Central memory CD8-positive, alpha-beta T cell (primary cell): ENCODE data around the gene DNAJC9.

Source experiments
- ATAC-seq: fragments of 150-1000 bp; cut with Tn5 transposase; replicated peaks from 2 replicates; pipeline ENCODE4 v1.10.0; 2022; ENCODE audit warnings: mild to moderate bottlenecking, moderate FRiP score, moderate number of reproducible peaks; ENCODE audit not compliant: poor library complexity, severe bottlenecking; ENCODE audit errors: extremely low read depth
- DNase-seq, 2 donors: peaks; one replicate each; pipeline ENCODE4 v3.0.0; 2021; ENCODE audit warnings: low spot score in 2 of 2
- H3K27ac Mint-ChIP-seq: one replicate; pipeline ENCODE4 v1.8.0; 2022; ENCODE audit warnings: low read depth, mild to moderate bottlenecking, moderate library complexity, mixed read lengths
- H3K27me3 Mint-ChIP-seq: one replicate; pipeline ENCODE4 v1.8.0; 2022; ENCODE audit warnings: mixed read lengths
- H3K36me3 Mint-ChIP-seq: one replicate; pipeline ENCODE4 v1.8.0; 2022; ENCODE audit warnings: mild to moderate bottlenecking, moderate library complexity, mixed read lengths; ENCODE audit not compliant: insufficient read depth
- H3K4me1 Mint-ChIP-seq: one replicate; pipeline ENCODE4 v1.8.0; 2022; ENCODE audit warnings: mixed read lengths
- H3K4me3 Mint-ChIP-seq: one replicate; pipeline ENCODE4 v1.8.0; 2022; ENCODE audit warnings: mild to moderate bottlenecking, moderate library complexity, mixed read lengths
- H3K9me3 Mint-ChIP-seq: one replicate; pipeline ENCODE4 v1.8.0; 2022; ENCODE audit warnings: mixed read lengths

The DNAJC9 gene

DNA sequence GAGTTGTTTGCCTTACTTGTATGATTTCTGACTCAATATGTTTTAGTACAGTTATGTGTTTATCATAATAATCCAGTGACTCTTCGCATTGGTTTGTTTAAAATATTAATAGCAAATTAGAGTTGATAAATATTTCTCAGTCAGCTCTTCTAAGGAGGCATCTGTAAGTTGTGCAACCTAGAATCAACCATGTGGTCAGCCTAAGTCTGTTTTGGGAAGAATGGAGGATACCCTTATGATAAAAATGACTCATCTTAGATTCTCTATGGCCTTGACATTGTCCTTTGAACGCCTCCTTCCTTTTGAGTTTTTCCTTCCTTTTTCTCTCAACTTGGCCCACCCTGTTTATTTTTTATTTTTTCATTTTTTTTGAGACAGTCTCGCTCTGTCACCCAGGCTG, 18.8 kb downstream of the DNAJC9 start:
- Mint-ChIP-seq H3K36me3 (peaks cover 5% of the 10 kb centered on the region), H3K9me3 (no peaks in the 10 kb centered on the region), H3K4me3 (no peak overlapping the region), H3K27ac (no peak overlapping the region), H3K27me3 (no peaks in the 10 kb centered on the region), H3K4me1 (no peaks in the 10 kb centered on the region)
- DNase-seq (no peak), ATAC-seq (no peak)

DNA sequence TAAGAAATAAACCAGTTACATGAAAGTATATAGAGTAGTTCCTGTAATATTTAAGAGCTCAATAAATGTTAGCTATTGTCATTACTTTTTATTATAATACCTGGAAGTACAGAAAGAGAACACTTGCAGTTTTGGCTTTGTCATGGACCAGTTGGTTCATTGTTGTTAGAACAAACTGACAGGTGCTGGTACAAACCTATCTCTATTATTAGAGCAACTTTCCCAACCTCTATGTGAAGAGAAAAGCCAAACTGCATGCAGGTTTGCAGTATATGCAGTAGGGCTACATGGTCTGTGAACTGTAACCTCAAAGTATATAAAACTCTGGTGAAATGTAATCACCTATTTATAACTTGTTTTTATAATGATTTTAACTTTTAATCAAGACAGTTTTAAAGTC, 20.4 kb downstream of the DNAJC9 start:
- ATAC-seq, result no peak
- H3K4me1 Mint-ChIP-seq, result no peaks in the 10 kb centered on the region
- no peaks in the 10 kb centered on the region for H3K9me3 Mint-ChIP-seq
- no peak overlapping the region for H3K27ac Mint-ChIP-seq
- H3K27me3 Mint-ChIP-seq, result no peaks in the 10 kb centered on the region
- H3K36me3 Mint-ChIP-seq, result peaks cover 2% of the 10 kb centered on the region
- no peak for DNase-seq
- no peak overlapping the region for H3K4me3 Mint-ChIP-seq

DNA sequence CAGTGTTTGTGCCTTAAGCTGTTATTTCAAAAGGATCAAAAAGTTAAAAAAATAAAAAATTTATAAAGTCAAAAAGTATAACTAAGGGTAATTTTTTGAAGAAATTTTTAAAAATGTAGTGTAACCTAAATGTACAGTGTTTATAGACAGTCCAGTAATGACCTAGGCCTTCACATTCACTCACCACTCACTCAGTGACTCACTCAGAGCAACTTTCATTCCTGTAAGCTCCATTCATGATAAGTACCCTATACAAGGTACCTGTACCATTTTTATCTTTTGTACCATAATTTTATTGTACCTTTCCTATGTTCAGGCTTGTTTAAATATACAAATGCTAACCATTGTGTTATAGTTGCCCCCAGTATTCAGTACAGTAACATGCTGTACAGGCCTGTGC, 21.5 kb downstream of the DNAJC9 start:
- Mint-ChIP-seq H3K4me3 (no peak overlapping the region), H3K36me3 (peaks cover 2% of the 10 kb centered on the region), H3K27me3 (no peaks in the 10 kb centered on the region), H3K4me1 (no peaks in the 10 kb centered on the region), H3K27ac (no peak overlapping the region), H3K9me3 (no peaks in the 10 kb centered on the region)
- ATAC-seq, result no peak
- no peak for DNase-seq

DNA sequence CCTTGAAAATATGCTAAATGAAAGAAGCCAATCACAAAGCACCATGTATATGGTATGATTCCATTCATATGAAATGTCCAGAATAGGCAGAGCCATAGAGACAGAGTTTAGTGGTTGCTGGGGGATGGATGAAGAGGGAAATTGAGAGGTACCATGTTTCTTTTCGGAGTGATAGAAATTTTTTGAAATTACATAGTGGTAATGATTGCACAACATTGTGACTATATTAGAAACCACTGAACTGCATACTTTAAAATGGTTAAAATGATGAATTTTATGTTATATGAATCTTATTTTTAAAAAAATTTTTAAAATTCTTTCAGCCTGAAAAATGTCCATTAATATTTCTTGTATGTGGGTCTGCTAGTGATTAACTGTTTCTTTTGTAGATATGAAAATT, 26.1 kb downstream of the DNAJC9 start:
- ATAC-seq, result no peak
- Mint-ChIP-seq H3K9me3 (no peaks in the 10 kb centered on the region), H3K27ac (no peak overlapping the region), H3K27me3 (no peaks in the 10 kb centered on the region), H3K36me3 (peaks cover 7% of the 10 kb centered on the region), H3K4me3 (no peak overlapping the region), H3K4me1 (no peaks in the 10 kb centered on the region)
- no peak for DNase-seq

DNA sequence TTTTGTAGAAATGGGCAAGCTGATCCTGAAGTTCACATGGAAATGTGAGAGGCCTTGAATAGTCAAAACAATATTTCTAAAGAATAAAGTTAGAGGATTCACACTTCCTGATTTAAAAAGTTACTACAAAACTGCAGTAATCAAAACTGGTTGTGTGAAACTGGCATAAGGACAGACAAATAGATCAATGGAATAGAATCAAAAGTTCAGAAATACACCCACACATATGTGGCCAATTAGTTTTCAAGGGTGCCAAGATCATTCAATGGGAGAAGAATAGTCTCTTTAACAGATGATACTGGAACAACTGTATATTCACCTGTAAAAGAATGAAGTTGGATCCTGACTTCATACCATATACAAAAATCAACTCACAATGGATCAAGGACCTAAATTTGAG, 27.7 kb downstream of the DNAJC9 start:
- H3K9me3 Mint-ChIP-seq, result no peaks in the 10 kb centered on the region
- peaks cover 7% of the 10 kb centered on the region for H3K36me3 Mint-ChIP-seq

DNA sequence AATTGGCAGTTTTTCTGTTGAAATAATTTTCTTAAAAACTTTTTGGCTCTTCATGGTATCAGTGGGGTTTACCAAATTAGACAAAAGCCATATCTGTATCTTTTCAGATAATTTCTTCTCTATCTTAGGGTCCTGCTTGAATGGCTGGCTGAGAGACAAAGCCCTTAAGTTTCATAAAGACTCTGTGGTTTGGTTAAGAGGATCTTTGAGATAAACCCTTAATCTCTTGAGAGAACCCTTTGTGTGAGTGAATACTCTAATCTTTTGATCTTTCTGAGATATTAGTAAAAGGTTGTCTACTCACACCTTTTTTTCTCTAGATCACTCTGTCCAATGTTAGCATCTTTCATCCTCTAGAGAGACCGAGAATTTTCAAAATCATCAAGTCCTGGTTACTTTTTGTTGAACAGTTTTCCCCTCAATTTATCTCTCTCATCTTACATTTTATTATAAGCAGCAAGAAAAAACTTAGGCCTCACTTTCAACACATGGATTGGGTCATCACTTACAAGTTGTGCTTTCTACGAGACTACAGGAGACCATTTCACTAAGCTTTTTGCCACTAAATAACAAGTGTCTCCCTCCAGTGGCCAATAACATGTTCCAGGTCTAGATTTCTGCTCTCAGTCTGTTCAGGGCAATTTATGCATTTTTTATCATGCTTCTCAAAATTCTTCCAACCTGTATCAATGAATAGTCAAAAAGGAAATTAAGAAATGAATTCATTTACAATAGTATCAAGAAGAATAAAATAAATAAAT, 28.4 kb downstream of the DNAJC9 start:
- Mint-ChIP-seq H3K9me3 (no peaks in the 10 kb centered on the region), H3K27me3 (no peaks in the 10 kb centered on the region), H3K27ac (no peak overlapping the region), H3K36me3 (peaks cover 7% of the 10 kb centered on the region), H3K4me1 (no peaks in the 10 kb centered on the region), H3K4me3 (no peak overlapping the region)
- DNase-seq (no peak), ATAC-seq (no peak)

More for the DNA sequence above, 27.7 kb downstream of the DNAJC9 start:
- H3K4me3 Mint-ChIP-seq, result no peak overlapping the region
- ATAC-seq, result no peak
- H3K27me3 Mint-ChIP-seq, result no peaks in the 10 kb centered on the region
- H3K27ac Mint-ChIP-seq, result no peak overlapping the region
- H3K4me1 Mint-ChIP-seq, result no peaks in the 10 kb centered on the region
- DNase-seq, result no peak

DNA sequence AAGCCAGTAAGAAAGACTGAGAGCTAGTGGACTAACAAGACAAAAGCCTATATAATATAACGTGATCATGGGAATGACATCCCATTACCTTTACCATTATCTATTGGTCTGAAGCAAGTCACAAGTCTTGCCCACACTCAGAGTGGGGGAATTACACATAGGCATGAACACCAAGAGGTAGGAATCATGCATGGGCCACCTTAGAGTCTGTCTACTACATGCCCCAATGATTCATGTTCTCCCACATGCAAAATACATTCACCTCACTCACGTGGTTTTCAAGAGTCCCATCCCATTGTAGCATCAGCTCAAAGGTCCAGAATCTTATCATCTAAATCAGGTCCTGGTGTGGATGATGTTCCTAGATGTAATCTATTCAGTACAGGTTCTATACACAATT, 29.4 kb downstream of the DNAJC9 start:
- peaks cover 9% of the 10 kb centered on the region for H3K36me3 Mint-ChIP-seq
- no peak overlapping the region for H3K27ac Mint-ChIP-seq
- ATAC-seq (no peak), DNase-seq (no peak)
- H3K4me1 Mint-ChIP-seq, result no peaks in the 10 kb centered on the region
- H3K27me3 Mint-ChIP-seq, result no peaks in the 10 kb centered on the region
- no peak overlapping the region for H3K4me3 Mint-ChIP-seq
- no peaks in the 10 kb centered on the region for H3K9me3 Mint-ChIP-seq

DNA sequence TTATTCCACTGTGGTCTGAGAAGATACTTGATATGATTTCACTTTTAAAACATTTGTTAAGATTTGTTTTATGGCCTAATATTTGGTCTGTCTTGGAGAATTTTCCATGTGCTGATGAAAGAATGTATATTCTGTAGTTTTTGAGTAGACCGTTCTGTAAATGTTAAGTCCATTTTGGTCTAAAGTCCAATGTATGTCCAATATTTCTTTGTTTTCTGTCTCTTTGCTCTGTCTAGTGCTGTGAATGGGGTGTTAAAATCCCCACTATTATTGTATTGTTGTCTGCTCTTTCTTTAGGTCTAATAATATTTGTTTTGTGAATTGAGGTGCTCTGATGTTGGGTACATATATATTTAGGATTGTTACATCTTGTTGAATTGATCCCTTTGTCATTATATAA, 31.3 kb downstream of the DNAJC9 start:
- DNase-seq (no peak), ATAC-seq (no peak)
- peaks cover 9% of the 10 kb centered on the region for H3K36me3 Mint-ChIP-seq
- H3K27ac Mint-ChIP-seq, result no peak overlapping the region
- H3K27me3 Mint-ChIP-seq, result no peaks in the 10 kb centered on the region
- no peak overlapping the region for H3K4me3 Mint-ChIP-seq
- H3K4me1 Mint-ChIP-seq, result no peaks in the 10 kb centered on the region
- no peaks in the 10 kb centered on the region for H3K9me3 Mint-ChIP-seq

DNA sequence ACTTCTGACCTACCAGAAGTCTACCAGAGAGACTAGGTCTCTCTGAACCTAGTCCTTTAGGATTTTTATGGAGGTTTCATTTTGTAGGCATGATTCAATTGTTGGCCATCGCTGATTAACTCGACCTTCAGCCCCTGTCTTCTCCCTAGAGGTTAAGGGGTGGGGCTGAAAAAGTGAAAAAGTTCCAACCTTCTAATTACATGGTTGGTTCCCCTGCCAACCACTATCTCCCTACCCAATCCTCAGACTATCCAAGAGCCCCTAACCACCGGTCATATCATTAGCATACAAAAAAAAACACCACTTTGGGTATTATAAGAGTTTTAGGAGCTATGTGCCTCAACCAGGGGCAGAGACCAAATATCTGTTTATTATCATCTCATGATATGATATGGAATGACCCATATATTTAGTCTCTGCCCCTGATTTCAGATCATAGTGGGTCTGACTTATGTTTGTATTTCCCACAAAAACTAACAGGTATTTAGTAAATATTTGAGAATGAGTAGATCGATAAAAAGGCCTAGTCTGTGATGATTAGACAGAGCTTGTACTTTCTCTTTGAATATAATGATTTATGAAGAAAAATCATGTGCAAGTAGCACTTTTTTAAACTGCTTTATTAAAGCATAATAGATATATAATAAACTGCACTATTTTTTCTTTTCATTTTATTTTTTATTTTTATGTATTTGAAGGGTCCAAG, 35.8 kb downstream of the DNAJC9 start:
- Mint-ChIP-seq H3K9me3 (no peaks in the 10 kb centered on the region), H3K36me3 (peaks cover 11% of the 10 kb centered on the region), H3K4me3 (no peak overlapping the region), H3K27me3 (no peaks in the 10 kb centered on the region), H3K27ac (no peak overlapping the region), H3K4me1 (no peaks in the 10 kb centered on the region)
- DNase-seq (no peak), ATAC-seq (no peak)

DNA sequence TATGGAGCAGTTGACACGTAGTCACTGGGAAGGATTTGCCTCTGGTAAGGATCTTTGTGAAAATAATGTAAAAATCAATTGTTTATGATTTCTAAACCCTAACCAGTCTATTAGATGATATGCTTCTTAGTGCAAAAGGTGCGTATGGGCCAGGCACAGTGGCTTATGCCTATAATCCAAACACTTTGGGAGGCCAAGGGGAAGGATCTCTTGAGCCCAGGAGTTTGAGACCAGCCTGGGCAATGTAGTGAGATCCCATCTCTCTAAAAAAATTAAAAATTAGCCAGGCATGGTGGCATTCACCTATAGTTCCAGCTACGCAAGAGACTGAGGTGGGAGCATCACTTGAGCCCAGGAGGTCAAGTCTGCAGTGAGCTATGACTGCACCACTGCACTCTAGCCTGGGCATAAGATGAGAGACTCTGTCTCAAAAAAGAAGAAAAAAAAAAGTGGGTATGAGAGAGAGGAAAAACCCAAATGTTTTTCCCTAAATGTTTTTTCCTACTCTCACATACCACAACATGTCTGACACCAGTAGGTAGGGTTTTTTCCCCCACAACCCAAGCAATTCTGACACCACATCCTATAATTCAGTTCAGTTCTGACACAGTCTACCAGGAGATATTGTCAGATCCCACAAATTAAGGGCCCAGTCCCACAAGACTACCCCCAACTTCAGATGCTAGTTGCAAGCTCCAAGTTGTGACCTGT, 36.5 kb downstream of the DNAJC9 start:
- ATAC-seq (no peak), DNase-seq (no peak)
- no peaks in the 10 kb centered on the region for H3K27me3 Mint-ChIP-seq
- H3K4me1 Mint-ChIP-seq, result no peaks in the 10 kb centered on the region
- no peaks in the 10 kb centered on the region for H3K9me3 Mint-ChIP-seq
- H3K4me3 Mint-ChIP-seq, result no peak overlapping the region
- no peak overlapping the region for H3K27ac Mint-ChIP-seq
- peaks cover 8% of the 10 kb centered on the region for H3K36me3 Mint-ChIP-seq

DNA sequence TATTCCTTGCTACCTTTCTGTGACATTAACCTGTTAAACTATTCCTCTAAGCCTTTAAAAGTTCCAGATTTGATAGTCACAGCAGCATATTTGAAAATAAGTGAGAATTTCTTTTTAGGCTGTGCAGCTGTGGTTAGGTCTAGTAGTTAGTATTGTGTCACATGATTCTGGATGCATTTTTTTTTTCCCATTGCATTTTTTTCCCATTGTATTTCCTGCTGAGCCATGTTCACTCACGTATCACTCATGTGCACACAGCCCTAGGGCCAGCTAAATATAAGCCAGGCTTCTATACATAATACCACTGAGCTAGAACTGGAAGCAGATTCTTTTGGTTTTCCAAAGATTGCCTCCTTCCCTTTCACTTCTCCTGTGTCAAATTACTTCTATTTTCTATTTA, 37.4 kb downstream of the DNAJC9 start:
- DNase-seq (no peak), ATAC-seq (no peak)
- Mint-ChIP-seq H3K4me3 (no peak overlapping the region), H3K9me3 (no peaks in the 10 kb centered on the region), H3K36me3 (peaks cover 8% of the 10 kb centered on the region), H3K27me3 (no peaks in the 10 kb centered on the region), H3K4me1 (no peaks in the 10 kb centered on the region), H3K27ac (no peak overlapping the region)

DNA sequence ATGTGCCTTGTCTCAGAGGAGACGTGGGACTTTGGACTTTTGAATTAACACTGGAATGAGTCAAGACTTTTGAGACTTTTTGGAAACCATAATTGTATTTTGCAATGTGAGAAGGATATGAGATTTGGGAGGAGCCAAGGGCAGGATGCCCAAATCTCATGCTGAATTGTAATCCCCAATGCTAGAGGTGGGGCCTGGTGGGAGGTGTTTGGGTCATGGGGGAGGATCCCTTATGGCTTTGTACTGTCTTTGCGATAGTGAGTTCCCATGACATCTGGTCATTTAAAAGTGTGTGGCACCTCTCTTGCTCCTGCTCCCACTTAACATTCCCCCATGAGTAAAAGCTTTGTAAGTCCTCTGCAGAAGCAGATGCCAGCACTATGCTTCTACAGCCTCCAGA, 39.2 kb downstream of the DNAJC9 start:
- peaks cover 6% of the 10 kb centered on the region for H3K36me3 Mint-ChIP-seq
- H3K4me1 Mint-ChIP-seq, result no peaks in the 10 kb centered on the region
- no peak for ATAC-seq
- H3K9me3 Mint-ChIP-seq, result no peaks in the 10 kb centered on the region
- H3K27me3 Mint-ChIP-seq, result no peaks in the 10 kb centered on the region
- no peak overlapping the region for H3K27ac Mint-ChIP-seq
- no peak overlapping the region for H3K4me3 Mint-ChIP-seq
- DNase-seq, result no peak

DNA sequence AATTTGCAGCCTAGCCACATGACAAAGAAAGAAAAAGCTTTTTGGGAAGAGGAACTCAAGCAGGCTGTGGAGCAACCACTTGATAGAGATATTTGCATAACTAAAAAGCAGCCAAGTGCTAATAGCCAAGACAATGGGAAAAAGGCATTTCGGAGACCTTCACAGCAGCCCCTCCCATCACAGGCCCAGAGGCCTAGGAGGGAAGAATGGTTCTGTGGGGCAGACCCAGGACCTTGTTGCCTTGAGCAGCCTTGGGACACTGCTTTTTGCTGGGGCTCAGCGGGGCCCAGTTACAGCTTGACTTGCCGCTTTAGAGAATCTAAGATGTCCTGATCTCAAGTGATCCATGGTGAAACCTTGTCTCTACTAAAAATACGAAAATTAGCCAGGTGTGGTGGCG, 40.7 kb downstream of the DNAJC9 start:
- Mint-ChIP-seq H3K4me1 (no peaks in the 10 kb centered on the region), H3K4me3 (no peak overlapping the region), H3K36me3 (peaks cover 6% of the 10 kb centered on the region), H3K27ac (no peak overlapping the region), H3K9me3 (no peaks in the 10 kb centered on the region), H3K27me3 (no peaks in the 10 kb centered on the region)
- DNase-seq (no peak), ATAC-seq (no peak)
